IPS DF 6.9 (cell line): Measurements from ENCODE around the gene GNRH2.
"Not testable (repeated sequence)": the region's sequence is repeated elsewhere in the genome, so short reads cannot be mapped to it uniquely, and the experiment has no call there.

Experiments used
- DNase-seq: peaks from one replicate; pipeline ENCODE4 v3.0.0-alpha.2; 2013; ENCODE audit warnings: low read depth, low spot score
- H3K27ac ChIP-seq: one replicate; pipeline ENCODE4 v1.5.1; 2013; ENCODE audit warnings: low read length, control low read depth
- H3K27me3 ChIP-seq: 2 replicates; pipeline ENCODE4 v1.6.1; 2013; ENCODE audit warnings: mild to moderate bottlenecking, low read length; ENCODE audit not compliant: control insufficient read depth, insufficient read depth
- H3K36me3 ChIP-seq: 2 replicates; pipeline ENCODE4 v1.6.1; 2013; ENCODE audit warnings: low read length; ENCODE audit not compliant: control insufficient read depth, insufficient read depth
- H3K4me1 ChIP-seq: 2 replicates; pipeline ENCODE4 v1.6.1; 2013; ENCODE audit warnings: low read length; ENCODE audit not compliant: control insufficient read depth, insufficient read depth
- H3K4me3 ChIP-seq: 2 replicates; pipeline ENCODE4 v1.5.1; 2013; ENCODE audit warnings: mild to moderate bottlenecking, low read length
- H3K9me3 ChIP-seq: 2 replicates; pipeline ENCODE4 v1.6.1; 2013; ENCODE audit warnings: low read length, inconsistent platforms; ENCODE audit not compliant: control insufficient read depth, insufficient read depth
- WGBS: extraction: QIAGEN DNeasy Blood & Tissue Kit; methylation state at CpG from one replicate; pipeline ENCODE4 v1.1.7; 2013; ENCODE audit warnings: mixed read lengths, missing lambda C conversion rate; ENCODE audit not compliant: insufficient read length, insufficient coverage; 5-methylcytosine and 5-hydroxymethylcytosine counted together

The GNRH2 gene

DNA sequence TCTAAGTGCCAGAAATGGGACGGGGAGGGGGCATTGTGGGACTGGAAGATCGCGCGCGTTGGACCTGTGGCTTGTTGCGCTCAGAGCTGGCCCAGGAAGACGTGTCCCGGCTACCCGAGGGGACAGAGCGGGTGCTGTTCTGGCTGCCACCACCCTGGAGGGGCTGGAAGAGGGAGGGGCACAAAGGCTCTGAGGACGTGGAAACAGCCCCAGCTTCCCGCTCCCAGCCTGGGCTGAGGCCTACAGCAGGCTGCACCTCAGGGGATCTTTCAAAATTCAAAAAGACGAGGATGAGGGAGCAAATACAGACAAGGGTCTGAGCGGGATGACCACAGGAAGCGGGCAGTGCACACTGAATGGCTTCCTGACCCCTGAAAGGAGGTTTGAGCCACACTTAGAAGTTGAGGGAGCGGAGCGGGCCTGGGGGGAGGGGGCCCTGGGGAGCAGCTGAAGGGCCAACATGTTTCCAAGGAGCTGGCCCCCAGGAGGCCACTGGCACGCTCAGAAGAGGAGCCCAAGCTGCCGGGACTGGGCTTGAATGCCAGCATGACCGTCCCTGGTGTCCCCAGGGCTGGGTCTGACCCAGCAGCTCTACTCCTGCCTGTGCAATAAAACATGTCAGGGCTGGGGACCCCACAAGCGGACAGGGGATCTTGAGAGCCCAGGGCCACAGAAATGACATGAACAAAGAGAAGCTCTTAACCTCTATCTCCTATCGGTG lies 29.3 kb downstream of the GNRH2 start:
- no peak overlapping the region for H3K4me3 ChIP-seq
- WGBS = no CpG with 5 or more reads among the region's 22 CpGs

GRCh38 chr20:3073251-3073643 lies 29.8 kb downstream of the GNRH2 start:
- not testable (repeated sequence) for H3K4me3 ChIP-seq, H3K9me3 ChIP-seq, H3K36me3 ChIP-seq, H3K4me1 ChIP-seq, DNase-seq, H3K27ac ChIP-seq
- H3K27me3 ChIP-seq = peaks cover 13% of the 10 kb centered on the region; the same call in 1 of the 2 replicates
- no CpG with 5 or more reads among the region's 8 CpGs for WGBS

More for the DNA sequence above, 29.3 kb downstream of the GNRH2 start:
- Histone ChIP-seq H3K4me1 (peaks cover 3% of the 10 kb centered on the region), H3K27ac (no peak overlapping the region), H3K36me3 (peaks cover 4% of the 10 kb centered on the region; the same call in 1 of the 2 replicates), H3K9me3 (no peaks in the 10 kb centered on the region), H3K27me3 (peaks cover 13% of the 10 kb centered on the region)
- no peak for DNase-seq

DNA sequence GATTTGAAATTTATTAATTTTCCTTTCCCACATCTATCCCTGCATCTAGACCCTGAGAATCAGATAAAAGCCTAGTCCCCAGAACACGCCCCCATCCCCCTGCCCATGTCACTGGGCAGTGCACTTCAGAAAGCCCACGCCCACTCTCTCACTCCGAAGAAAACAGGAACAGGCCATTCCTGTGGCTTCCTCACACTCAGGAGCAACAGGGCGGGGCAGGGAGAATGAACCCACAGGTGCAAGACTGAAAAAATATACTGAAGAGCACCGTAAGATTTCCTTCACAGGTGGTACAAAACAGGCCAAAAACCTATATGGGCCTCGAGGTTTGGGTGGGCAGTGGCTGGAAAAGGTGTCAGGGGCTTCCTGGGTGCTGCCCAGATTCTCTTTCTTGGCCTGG lies 31.4 kb downstream of the GNRH2 start:
- no peak overlapping the region for H3K27ac ChIP-seq
- peaks cover 4% of the 10 kb centered on the region; the same call in 1 of the 2 replicates for H3K36me3 ChIP-seq
- H3K27me3 ChIP-seq = peaks cover 13% of the 10 kb centered on the region; the same call in 1 of the 2 replicates
- no peak overlapping the region for H3K4me3 ChIP-seq
- peaks cover 3% of the 10 kb centered on the region for H3K4me1 ChIP-seq
- no peaks in the 10 kb centered on the region for H3K9me3 ChIP-seq
- WGBS = no CpG with 5 or more reads among the region's 6 CpGs
- DNase-seq = no peak

GRCh38 chr20:3075315-3075714 lies 31.9 kb downstream of the GNRH2 start:
- H3K9me3 ChIP-seq, H3K4me1 ChIP-seq, H3K4me3 ChIP-seq, DNase-seq, H3K36me3 ChIP-seq, H3K27ac ChIP-seq: not testable (repeated sequence)
- no CpG with 5 or more reads among the region's 6 CpGs for WGBS
- H3K27me3 ChIP-seq = peaks cover 13% of the 10 kb centered on the region; the same call in 1 of the 2 replicates

GRCh38 chr20:3077618-3078134 lies 34.3 kb downstream of the GNRH2 start:
- no CpG with 5 or more reads among the region's 4 CpGs for WGBS
- no peak for DNase-seq
- H3K27me3 ChIP-seq = peaks cover 19% of the 10 kb centered on the region
- no peaks in the 10 kb centered on the region for H3K9me3 ChIP-seq
- no peak overlapping the region for H3K27ac ChIP-seq
- H3K4me1 ChIP-seq = no peaks in the 10 kb centered on the region
- no peak overlapping the region for H3K4me3 ChIP-seq
- no peaks in the 10 kb centered on the region for H3K36me3 ChIP-seq

DNA sequence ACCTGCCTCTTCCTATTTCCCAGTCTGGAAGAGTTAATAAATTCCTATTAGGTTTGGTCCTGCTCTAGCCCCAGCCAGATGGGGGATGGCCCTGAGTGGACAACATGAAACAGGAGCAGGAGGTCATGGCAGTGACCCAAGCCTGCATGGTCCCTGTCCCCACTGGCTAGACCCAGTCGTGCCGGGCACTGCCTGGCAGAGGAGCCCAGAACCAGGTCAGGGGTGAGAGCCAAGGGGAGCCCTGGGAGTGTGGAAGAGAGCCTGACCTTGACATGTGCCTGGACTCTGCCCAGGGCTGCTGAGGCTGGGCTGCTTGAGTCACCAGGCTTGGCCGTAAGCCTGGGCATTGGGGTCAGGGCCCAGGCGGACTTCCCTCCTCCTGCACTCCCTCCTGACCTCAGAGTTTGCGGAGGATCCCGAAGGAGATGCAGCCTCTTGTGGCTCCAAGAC lies 37.5 kb downstream of the GNRH2 start:
- Histone ChIP-seq H3K4me1 (peaks cover 7% of the 10 kb centered on the region), H3K4me3 (no peak overlapping the region), H3K27ac (no peak overlapping the region), H3K36me3 (no peaks in the 10 kb centered on the region; the same call in 1 of the 2 replicates), H3K9me3 (no peaks in the 10 kb centered on the region), H3K27me3 (peaks cover 23% of the 10 kb centered on the region)
- DNase-seq = no peak
- no CpG with 5 or more reads among the region's 6 CpGs for WGBS

GRCh38 chr20:3081641-3082040 lies 38.2 kb downstream of the GNRH2 start:
- H3K9me3 ChIP-seq = no peaks in the 10 kb centered on the region

GRCh38 chr20:3082306-3082951 lies 39.0 kb downstream of the GNRH2 start:
- WGBS = no CpG with 5 or more reads among the region's 71 CpGs
- no peak for DNase-seq
- Histone ChIP-seq H3K4me3 (peak overlapping the region; percentile 15; the same call in 1 of the 2 replicates), H3K27me3 (peaks cover 23% of the 10 kb centered on the region), H3K36me3 (no peaks in the 10 kb centered on the region; the same call in 1 of the 2 replicates), H3K27ac (no peak overlapping the region), H3K4me1 (peaks cover 7% of the 10 kb centered on the region), H3K9me3 (no peaks in the 10 kb centered on the region)

More at GRCh38 chr20:3081641-3082040, 38.2 kb downstream of the GNRH2 start:
- H3K27ac ChIP-seq = no peak overlapping the region
- H3K4me3 ChIP-seq = no peak overlapping the region
- no peak for DNase-seq
- no peaks in the 10 kb centered on the region; the same call in 1 of the 2 replicates for H3K36me3 ChIP-seq
- peaks cover 7% of the 10 kb centered on the region for H3K4me1 ChIP-seq
- no CpG with 5 or more reads among the region's 11 CpGs for whole genome bisulfite sequencing
- H3K27me3 ChIP-seq = peaks cover 23% of the 10 kb centered on the region

GRCh38 chr20:3082955-3083952 lies 39.8 kb downstream of the GNRH2 start:
- H3K4me3 ChIP-seq = peak overlapping the region; percentile 31; the same call in 1 of the 2 replicates
- no peak for DNase-seq

More at GRCh38 chr20:3082955-3083952, 39.8 kb downstream of the GNRH2 start:
- H3K27ac ChIP-seq = no peak overlapping the region
- peaks cover 23% of the 10 kb centered on the region for H3K27me3 ChIP-seq
- no peaks in the 10 kb centered on the region; the same call in 1 of the 2 replicates for H3K36me3 ChIP-seq
- H3K9me3 ChIP-seq = no peaks in the 10 kb centered on the region
- no CpG with 5 or more reads among the region's 76 CpGs for WGBS
- peaks cover 7% of the 10 kb centered on the region for H3K4me1 ChIP-seq
